NCI-H345 treated with DMSO at 0.1 percent for 48 hours (cell line): ENCODE results near the gene TMEM176A.
"Not testable (repeated sequence)": the region's sequence is repeated elsewhere in the genome, so short reads cannot be mapped to it uniquely, and the experiment has no call there.

ENCODE experiments used
- DNase-seq: peaks from one replicate; lab custom pipeline; 2025; ENCODE audit not compliant: unreplicated experiment; lab: John Stamatoyannopoulos, UW

TMEM176A gene

GRCh38 chr7:150807616-150808438, 7.3 kb downstream of the TMEM176A start:
- DNase-seq = not testable (repeated sequence)

GRCh38 chr7:150814328-150815001, 13.9 kb downstream of the TMEM176A start:
- no peak for DNase-seq

GRCh38 chr7:150818971-150819370, 18.4 kb downstream of the TMEM176A start:
- DNase-seq = no peak

GRCh38 chr7:150820148-150820547, 19.6 kb downstream of the TMEM176A start:
- no peak for DNase-seq

GRCh38 chr7:150820578-150821198, 20.1 kb downstream of the TMEM176A start:
- DNase-seq = no peak

GRCh38 chr7:150823043-150823442, 22.5 kb downstream of the TMEM176A start:
- DNase-seq = no peak

- no peak for DNase-seq
Measured at GRCh38 chr7:150823484-150824126, 23.0 kb downstream of the TMEM176A start.

- DNase-seq = no peak
Measured at GRCh38 chr7:150824379-150825177, 24.0 kb downstream of the TMEM176A start.

- no peak for DNase-seq
Measured at GRCh38 chr7:150826061-150826849, 25.7 kb downstream of the TMEM176A start.

GRCh38 chr7:150828384-150828783, 27.8 kb downstream of the TMEM176A start:
- DNase-seq = no peak

- no peak for DNase-seq
Measured at GRCh38 chr7:150829426-150829825, 28.9 kb downstream of the TMEM176A start.

GRCh38 chr7:150830937-150831336, 30.4 kb downstream of the TMEM176A start:
- no peak for DNase-seq

GRCh38 chr7:150831851-150832250, 31.3 kb downstream of the TMEM176A start:
- DNase-seq = no peak

- no peak for DNase-seq
Measured at GRCh38 chr7:150835019-150835418, 34.5 kb downstream of the TMEM176A start.

- DNase-seq = no peak
Measured at GRCh38 chr7:150835702-150836280, 35.2 kb downstream of the TMEM176A start.

GRCh38 chr7:150838965-150839650, 38.5 kb downstream of the TMEM176A start:
- DNase-seq = no peak

GRCh38 chr7:150842018-150842417, 41.4 kb downstream of the TMEM176A start:
- DNase-seq = no peak

- DNase-seq = no peak
Measured at GRCh38 chr7:150842716-150843115, 42.1 kb downstream of the TMEM176A start.

GRCh38 chr7:150845421-150845861, 44.9 kb downstream of the TMEM176A start:
- no peak for DNase-seq
